ENCODE data around the gene KCNMB4. TPM values are rescaled to one million over a fixed set of nuclear protein-coding genes. Genes with fewer than 3 reads are reported as not detected.

The KCNMB4 gene
- total RNA-seq, 6 experiments from 2014 or later: 0.16 to 1.1 (median 0.22) TPM

DNA sequence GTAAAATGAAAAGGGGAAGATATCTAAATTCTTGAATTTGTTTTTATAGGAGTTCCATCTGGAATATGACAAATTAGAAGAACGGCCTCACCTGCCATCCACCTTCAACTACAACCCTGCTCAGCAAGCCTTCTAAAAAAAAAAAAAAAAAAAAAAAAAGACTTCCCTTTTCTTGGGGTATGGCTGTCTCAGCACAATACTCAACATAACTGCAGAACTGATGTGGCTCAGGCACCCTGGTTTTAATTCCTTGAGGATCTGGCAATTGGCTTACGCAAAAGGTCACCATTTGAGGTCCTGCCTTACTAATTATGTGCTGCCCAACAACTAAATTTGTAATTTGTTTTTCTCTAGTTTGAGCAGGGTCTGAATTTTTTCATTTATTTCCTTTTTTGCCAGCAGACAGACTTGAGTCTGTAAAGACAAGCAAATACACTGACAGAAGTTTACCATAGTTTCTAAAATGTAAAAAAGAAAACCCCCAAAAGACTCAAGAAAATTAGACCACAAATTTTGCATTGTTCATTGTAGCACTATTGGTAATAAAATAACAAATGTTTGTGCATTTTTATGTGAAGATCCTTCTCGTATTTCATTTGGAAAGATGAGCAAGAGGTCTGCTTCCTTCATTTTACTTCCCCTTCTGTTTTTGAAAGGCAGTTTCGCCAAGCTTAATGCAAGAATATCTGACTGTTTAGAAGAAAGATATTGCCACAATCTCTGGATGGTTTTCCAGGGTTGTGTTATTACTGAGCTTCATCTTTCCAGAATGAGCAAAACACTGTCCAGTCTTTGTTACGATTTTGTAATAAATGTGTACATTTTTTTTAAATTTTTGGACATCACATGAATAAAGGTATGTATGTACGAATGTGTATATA lies 12.1 kb upstream of the KCNMB4 start:
- Mint-ChIP-seq H3K4me3 (no peak overlapping the region), H3K4me1 (ENCODE audit: low read depth) (no peaks in the 10 kb centered on the region), H3K9me3 (no peaks in the 10 kb centered on the region), H3K27me3 (ENCODE audit: insufficient read depth) (no peaks in the 10 kb centered on the region), H3K27ac (no peak overlapping the region), H3K36me3 (ENCODE audit: low read depth) (peaks cover 19% of the 10 kb centered on the region; the same call in 1 of the 2 replicates)
- no peak for TF ChIP-seq CTCF (IDR thresholded peaks at IDR 0.05)
- DNase-seq: no peak

GRCh38 chr12:70354787-70355186 lies 11.3 kb upstream of the KCNMB4 start:
- H3K9me3 Mint-ChIP-seq: no peaks in the 10 kb centered on the region
- peaks cover 19% of the 10 kb centered on the region; the same call in 1 of the 2 replicates for H3K36me3 Mint-ChIP-seq (ENCODE audit: low read depth)
- no peak for TF ChIP-seq CTCF (IDR thresholded peaks at IDR 0.05)
- H3K4me3 Mint-ChIP-seq: no peak overlapping the region
- H3K27ac Mint-ChIP-seq: no peak overlapping the region
- H3K4me1 Mint-ChIP-seq (ENCODE audit: low read depth): no peaks in the 10 kb centered on the region
- H3K27me3 Mint-ChIP-seq (ENCODE audit: insufficient read depth): no peaks in the 10 kb centered on the region
- DNase-seq: no peak

- Mint-ChIP-seq H3K27me3 (ENCODE audit: insufficient read depth) (no peaks in the 10 kb centered on the region), H3K27ac (no peak overlapping the region), H3K4me3 (no peak overlapping the region), H3K9me3 (no peaks in the 10 kb centered on the region), H3K36me3 (ENCODE audit: low read depth) (peaks cover 19% of the 10 kb centered on the region; the same call in 1 of the 2 replicates), H3K4me1 (ENCODE audit: low read depth) (no peaks in the 10 kb centered on the region)
- no peak for DNase-seq
- no peak for TF ChIP-seq CTCF (IDR thresholded peaks at IDR 0.05)
Measured at GRCh38 chr12:70355972-70356371, 10.1 kb upstream of the KCNMB4 start.

- peaks cover 10% of the 10 kb centered on the region; the same call in 1 of the 2 replicates for H3K36me3 Mint-ChIP-seq (ENCODE audit: low read depth)
- H3K27ac Mint-ChIP-seq: no peak overlapping the region
- DNase-seq: no peak
- no peak overlapping the region for H3K4me3 Mint-ChIP-seq
- peaks cover under 1% of the 10 kb centered on the region; the same call in 1 of the 2 replicates for H3K27me3 Mint-ChIP-seq (ENCODE audit: insufficient read depth)
- no peak for TF ChIP-seq CTCF (IDR thresholded peaks at IDR 0.05)
- peaks cover under 1% of the 10 kb centered on the region; the same call in 1 of the 2 replicates for H3K4me1 Mint-ChIP-seq (ENCODE audit: low read depth)
- no peaks in the 10 kb centered on the region for H3K9me3 Mint-ChIP-seq
Measured at GRCh38 chr12:70359458-70360197, 6.5 kb upstream of the KCNMB4 start.

DNA sequence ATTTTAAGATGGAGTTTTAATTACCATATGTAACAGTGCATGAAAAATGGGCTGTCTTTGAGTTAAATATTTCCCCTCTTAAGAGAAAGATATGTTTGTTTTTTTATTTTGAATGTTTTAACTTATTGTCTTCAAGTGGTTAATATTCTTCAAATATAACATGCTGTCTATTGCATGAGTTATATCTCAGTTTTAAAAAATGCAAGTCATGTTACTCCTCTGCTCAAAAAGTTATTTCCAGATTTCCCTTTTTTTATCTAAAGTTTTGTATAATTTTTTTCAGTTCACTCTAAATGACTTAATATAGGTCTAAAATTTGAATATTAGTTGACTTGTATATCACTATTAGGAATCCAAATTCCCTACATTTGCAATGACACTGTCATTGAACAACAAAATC lies 5.9 kb upstream of the KCNMB4 start:
- no peak for DNase-seq
- Mint-ChIP-seq H3K27ac (no peak overlapping the region), H3K27me3 (ENCODE audit: insufficient read depth) (peaks cover 7% of the 10 kb centered on the region; the same call in 1 of the 2 replicates), H3K36me3 (ENCODE audit: low read depth) (0 out of 2 replicates have a peak, but pooled peaks cover 5% of the 10 kb centered on the region), H3K9me3 (no peaks in the 10 kb centered on the region), H3K4me1 (ENCODE audit: low read depth) (peaks cover 7% of the 10 kb centered on the region), H3K4me3 (no peak overlapping the region)
- TF ChIP-seq CTCF (IDR thresholded peaks at IDR 0.05): no peak
